GM12801 (cell line): ENCODE results near the gene KRTAP21-3.

Source experiments
- CTCF ChIP-seq: IDR thresholded peaks from one replicate; pipeline ENCODE4 v1.5.1; 2011; ENCODE audit warnings: control low read depth; ENCODE audit not compliant: insufficient read length; ENCODE audit errors: extremely low read depth

The KRTAP21-3 gene

GRCh38 chr21:30726726-30727125 lies 8.1 kb upstream of the KRTAP21-3 start:
- TF ChIP-seq CTCF: no peak

GRCh38 chr21:30719401-30719800 lies 824 bp upstream of the KRTAP21-3 start:
- no peak for TF ChIP-seq CTCF

- no peak for TF ChIP-seq CTCF
Measured at GRCh38 chr21:30717105-30717504, 1.5 kb downstream of the KRTAP21-3 start.

- no peak for TF ChIP-seq CTCF
Measured at GRCh38 chr21:30714946-30715345, 3.6 kb downstream of the KRTAP21-3 start.

- TF ChIP-seq CTCF: no peak
Measured at GRCh38 chr21:30714456-30714855, 4.1 kb downstream of the KRTAP21-3 start.

- no peak for TF ChIP-seq CTCF
Measured at GRCh38 chr21:30713766-30714165, 4.8 kb downstream of the KRTAP21-3 start.

GRCh38 chr21:30710499-30710898 lies 8.1 kb downstream of the KRTAP21-3 start:
- TF ChIP-seq CTCF: no peak

- TF ChIP-seq CTCF: no peak
Measured at GRCh38 chr21:30707409-30707808, 11.2 kb downstream of the KRTAP21-3 start.
